OCI-LY1 (cell line): ENCODE measurements around the gene DOCK2.

Experiments
- CTCF ChIP-seq: fragments of 200-600 bp; sonication (generic), shearing (Covaris generic); IDR thresholded peaks from 2 replicates; pipeline ENCODE4 v1.5.1; 2017; ENCODE audit warnings: mild to moderate bottlenecking, antibody characterized with exemption, low read length, moderate library complexity, mixed read lengths
- EZH2 ChIP-seq: fragments of 200-600 bp; sonication (generic), shearing (Covaris generic); IDR thresholded peaks from 2 replicates; pipeline ENCODE4 v1.8.0; 2017; ENCODE audit warnings: borderline replicate concordance, mixed run types, mild to moderate bottlenecking, antibody characterized with exemption, low read length, moderate library complexity, mixed read lengths

- TF ChIP-seq EZH2 (no peak), CTCF (no peak)
Observed at GRCh38 chr5:169742771-169743296, 105.8 kb downstream of the DOCK2 start.
